DMS53 treated with DMSO at 0.1 percent for 48 hours (cell line): ENCODE results near the gene BBS9.
A peak's percentile ranks its signal among the peaks of the same experiment; 100 is the strongest.

Experiments
- DNase-seq: peaks from one replicate; lab custom pipeline; 2025; ENCODE audit not compliant: unreplicated experiment; lab: John Stamatoyannopoulos, UW

Gene BBS9

DNA sequence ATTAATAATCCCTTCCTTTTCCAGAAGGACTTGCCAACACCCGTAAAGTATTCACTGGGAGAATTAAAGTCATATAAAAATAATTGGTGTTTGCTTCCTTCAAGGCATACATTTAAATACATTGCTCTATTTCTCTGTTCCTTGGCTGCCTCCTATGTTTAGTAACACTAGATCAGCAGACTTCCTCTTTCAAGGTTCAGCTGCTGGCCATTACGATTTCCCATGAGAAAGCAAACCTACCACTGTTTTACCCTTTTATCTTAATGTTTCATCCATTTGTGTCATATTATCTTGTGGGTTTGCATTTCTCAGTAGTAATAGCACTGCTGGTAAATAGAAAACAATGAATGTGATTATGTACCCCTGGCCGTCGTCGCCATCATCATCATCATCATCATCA lies 462.1 kb downstream of the BBS9 start:
- no peak for DNase-seq

DNA sequence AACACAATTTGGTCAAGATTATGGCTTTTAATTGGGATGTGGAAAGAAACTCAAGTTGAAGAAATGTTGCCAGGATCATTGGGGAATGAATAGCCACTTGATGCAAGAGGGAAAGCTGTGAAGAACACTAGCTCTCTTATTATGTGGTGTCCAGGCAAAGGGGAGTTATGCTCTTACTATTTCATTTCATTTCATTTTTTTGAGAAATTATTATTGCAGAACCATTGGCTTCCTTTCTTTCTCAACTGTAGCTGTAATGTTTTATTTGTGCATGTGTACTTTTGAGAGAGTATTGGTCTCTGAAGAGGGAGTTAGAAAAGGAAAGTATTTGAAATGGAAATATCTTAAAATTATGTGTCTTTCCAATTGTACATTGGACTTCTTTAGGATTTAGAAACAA lies 463.4 kb downstream of the BBS9 start:
- no peak for DNase-seq

DNA sequence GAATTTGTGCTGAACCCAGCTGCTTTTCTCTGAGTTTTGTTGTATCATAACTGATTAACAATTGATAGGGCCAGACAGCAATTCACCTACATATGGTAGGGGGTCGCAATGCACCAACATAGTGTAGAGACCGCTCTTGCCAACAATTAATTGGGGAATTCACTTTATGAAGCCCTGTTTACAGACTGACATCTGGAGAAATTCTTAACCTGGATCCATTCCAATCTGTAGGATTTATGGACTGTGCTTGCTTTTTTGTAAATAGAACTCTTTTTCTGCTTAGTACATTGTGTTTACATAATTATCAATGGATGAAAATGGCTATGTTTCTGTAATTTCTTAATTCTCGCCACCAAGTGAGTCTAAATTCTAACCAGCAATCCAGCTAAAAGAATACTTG lies 464.2 kb downstream of the BBS9 start:
- no peak for DNase-seq

DNA sequence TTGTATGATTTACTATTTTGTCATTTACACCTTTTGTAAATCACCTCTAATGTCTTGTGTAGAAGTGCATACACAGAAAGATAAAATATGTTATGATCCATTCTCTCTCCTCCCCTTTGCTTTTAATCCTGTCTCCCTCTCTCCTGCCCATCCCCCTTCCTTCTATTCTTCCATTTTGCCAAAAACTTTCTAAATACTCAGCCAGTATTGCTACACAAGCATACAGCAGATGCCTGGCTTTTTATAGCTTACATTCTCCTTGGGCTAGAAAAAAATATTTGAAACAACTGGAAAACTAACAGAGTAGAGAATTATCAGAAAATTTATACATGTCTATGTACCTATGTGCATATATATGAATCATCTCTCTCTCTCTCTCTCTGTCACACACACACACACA lies 467.3 kb downstream of the BBS9 start:
- DNase-seq = no peak

DNA sequence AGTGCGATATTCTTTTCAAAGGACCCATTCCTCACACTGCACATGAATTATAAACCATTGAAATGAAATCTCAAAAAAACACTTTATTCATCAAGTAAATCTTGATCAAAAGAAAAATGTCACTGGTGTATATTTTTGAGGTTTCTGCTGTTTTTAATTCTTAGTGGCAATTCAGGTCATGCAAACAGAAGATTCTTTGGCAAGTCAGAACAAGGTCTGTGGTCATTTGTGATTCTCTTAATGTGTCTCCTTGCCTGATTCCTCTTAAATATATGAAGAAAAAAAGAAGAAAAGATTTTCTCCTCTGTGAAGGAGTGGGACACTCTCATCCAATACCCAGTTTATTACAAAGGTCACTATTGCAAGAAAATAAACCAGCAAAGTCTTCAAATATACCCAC lies 467.8 kb downstream of the BBS9 start:
- DNase-seq = no peak

DNA sequence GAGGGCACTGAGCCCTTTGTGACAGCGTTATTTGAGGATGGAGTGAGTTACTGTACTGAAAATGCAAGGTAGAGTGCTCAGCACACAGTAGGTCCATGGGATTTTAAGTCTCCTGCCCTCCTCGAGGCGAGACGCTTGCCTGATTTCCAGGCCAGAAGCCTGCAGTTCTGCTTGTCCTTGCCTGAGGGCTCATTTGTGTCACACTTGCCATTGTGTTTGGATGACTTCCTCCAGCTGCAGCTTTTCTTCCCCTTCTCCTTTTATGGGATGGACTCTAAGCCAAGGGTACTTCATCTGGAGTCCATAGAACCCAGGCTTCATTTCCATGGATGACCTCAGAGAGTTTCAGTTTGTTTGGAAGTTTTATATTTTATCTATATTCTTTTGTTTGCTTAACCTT lies 471.7 kb downstream of the BBS9 start:
- peak; percentile 34 for DNase-seq

DNA sequence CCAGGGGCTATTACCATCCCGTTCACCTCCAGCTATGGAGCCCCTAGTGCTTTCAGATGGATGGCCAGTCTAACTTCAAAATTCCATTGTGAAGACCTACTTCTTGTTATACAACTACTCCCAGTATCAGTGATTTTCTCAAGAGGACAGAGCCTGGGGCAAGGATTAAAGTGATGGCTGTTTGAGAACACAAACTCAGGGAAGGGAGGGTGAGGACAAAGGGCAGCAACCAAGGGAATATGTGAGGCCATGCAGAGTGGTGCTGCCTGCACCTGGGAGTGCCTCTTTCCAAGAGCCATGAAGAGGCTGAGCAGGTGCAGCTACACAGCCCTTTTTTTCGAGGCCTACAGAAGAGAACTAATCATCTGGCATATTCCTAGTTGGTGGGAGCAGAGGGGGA lies 472.5 kb downstream of the BBS9 start:
- DNase-seq = peak; percentile 33

DNA sequence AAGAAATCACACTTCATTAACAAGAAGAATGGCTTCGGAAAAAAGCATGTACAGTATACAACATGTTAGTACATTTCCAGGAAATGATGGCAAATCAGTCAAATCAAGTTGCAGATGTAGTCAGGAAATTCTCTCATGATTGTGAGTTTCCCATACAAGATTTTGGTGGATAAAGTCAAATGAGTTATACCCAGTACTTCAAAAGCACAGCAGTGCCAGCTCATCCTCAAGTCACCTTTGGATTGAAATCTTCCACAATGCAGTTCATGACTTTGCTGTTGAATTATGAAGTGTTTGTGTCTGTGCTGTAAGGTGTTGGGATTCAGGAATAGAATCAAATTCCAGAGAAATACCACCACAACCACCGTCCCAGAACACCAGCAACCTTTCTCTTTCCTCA lies 474.7 kb downstream of the BBS9 start:
- no peak for DNase-seq

DNA sequence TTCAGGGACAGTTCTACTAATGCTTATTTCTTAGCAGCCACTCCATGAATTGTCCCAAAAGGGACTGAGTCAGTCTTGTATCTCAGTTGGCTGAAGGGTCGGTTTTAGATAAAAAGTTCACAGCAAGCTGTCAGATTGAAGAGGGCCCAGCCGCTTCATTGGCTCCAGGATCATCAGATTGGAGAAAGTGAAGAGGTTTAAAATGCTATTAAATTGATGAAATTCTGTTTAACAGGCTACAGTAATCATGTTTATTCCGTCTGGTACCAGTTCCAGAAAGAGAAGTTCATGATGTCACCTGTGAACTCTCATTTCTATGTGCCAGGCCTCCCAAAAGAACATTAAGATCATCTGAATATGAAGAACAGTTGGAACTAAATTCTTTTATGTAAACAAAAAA lies 481.6 kb downstream of the BBS9 start:
- DNase-seq = no peak

DNA sequence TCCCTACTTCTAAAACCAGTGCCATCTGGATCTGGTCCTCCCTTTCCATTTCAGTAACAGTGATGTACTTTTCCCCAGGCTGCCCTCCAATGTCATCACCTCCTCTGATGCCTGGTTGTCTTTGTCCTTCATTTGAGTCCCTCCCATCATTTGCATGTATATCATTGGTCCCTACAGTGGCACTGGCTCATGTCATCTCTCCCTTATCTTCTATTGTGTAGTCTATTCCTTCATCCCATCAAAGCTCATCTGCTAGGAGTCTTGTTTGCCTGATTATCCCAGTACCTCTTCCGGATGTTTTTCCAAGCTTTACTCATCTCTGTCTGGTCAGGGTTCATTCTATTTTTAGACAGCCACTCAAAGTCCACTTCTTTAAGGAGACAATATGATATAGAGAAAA lies 483.1 kb downstream of the BBS9 start:
- peak; percentile 44 for DNase-seq

DNA sequence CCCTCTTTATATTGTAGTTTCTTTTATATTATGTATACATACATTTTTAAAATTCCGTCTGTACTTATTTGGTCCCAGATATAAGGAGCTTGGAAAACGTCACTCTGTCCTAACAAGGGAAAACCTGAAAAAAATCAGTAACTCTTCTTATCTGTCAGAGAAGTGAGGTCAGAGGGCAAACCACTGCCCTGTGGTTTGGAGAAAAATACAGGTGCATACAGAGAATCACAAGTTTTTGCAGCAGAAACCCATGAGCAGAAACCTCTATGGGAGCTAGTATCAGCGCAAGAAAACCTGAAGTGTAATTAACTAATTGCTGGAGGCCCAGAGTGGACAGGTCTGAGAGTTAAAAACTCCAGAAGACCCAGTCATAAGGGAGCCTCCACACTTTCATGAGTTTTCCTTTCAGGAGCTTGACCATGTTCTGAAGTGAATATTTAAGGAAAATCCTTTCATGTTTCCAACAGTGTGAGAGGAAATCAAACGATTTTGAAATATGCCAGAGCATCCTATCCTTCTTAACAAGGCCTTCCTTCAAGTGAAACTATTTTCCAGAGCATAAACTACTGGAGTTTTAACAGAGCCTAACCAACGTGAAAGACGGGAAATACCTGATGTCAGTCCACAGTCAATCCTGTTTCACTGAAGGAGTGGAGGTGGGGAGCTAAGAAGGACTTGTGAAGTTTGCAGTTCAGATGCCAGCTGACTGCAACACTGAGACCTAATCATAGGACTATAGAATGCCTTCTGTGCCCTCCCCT lies 485.2 kb downstream of the BBS9 start:
- no peak for DNase-seq

DNA sequence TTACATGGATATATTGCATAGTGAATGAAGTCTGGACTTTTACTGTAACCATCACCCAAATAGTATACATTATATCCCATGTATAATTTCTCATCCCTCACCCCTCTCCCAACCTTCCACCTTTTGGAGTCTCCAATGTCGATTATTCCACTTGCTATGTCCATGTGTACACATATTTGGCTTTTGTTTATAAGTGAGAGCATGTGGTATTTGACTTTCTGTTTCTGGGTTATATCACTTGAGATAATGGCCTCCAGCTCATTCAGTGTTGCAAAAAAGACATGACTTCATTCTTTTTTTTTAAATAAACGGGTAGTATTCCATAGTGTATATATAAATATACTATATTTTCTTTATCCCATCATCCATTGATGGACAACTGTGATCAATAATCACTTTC lies 487.4 kb downstream of the BBS9 start:
- DNase-seq = no peak

DNA sequence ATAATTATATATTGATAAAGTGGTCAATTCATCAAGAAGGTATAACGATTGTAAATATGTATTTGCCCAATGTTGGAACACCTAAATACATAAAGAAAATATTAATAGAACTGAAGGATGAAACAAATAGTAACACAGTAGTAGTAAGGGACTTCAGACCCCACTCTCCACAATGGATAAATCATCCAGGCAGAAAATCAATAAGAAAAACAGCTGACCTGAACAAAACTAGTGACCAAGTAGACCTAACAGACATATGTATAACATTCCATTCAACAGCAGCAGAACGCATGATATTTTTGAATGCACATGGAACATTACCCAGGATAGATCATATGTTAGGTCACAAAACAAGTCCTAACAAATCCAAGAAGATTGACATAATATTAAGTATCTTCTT lies 489.9 kb downstream of the BBS9 start:
- DNase-seq = no peak

DNA sequence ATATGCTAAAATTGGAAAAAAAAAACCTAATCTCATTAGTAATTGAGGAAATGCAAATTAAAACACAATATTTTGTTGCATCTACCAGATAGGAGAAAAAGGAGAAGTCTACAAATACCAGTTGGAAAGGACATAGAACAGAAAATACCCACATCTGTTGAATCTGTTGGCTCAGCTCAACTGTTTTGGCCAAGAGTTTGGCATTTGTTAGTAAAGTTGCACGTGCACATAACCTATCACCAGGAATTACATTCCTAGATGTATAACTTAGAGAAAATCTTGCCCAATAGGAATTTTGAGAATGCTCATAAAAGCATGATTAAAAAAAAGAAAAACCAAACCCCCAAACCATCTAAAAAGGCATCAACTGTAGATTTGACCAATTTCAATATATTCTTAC lies 493.9 kb downstream of the BBS9 start:
- no peak for DNase-seq

DNA sequence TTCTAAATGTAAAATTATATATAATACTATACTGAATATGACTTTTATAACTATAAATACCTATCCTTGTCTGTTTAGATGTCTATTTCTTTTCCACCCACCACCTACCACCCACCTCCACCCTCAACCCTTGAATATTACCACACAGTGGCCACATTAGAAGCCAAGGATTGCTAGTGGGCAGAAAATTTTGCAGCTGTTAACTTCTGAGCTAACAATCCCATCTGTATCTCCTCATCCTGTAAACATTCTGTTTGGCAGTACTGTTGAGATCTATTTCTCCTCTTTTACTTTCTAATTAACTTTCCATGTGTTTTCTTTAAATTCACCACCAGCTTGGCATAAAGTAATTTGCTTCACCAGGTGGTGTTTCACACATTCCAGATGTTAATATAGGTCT lies 494.9 kb downstream of the BBS9 start:
- no peak for DNase-seq

DNA sequence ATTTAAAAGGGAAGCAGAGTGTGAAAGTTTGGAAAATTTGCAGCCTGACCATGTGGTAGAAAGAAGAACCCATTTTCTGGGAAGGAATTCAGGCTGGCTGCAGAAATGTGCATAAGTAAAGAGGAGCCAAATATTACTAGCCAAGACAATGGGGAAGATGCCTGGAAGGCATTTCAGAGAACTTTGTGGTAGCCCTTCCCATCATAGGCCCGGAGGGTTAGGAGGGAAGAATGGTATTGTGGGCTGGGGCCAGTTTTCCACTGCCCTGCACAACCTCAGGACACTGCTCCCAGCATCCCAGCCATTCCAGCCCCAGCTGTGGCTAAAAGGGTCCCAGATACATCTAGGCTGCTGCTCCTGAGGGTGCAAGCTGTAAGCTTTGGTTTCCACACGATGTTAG lies 497.5 kb downstream of the BBS9 start:
- no peak for DNase-seq

DNA sequence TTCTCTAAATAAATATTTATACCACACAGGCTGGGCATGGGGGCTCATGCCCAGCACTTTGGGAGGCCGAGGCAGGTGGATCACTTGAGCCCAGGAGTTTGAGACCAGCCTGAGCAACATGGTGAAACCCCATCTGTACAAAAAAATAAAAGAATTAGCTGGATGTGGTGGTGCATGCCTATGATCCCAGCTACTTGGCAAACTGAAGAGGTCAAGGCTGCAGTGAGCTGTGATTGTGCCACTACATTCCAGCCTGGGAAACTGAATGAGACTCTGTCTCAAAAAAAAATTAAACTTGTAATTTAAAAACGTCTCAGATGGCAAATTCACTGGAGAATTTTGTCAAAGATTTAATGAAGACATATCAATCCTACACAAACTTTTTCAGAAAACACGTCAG lies 498.4 kb downstream of the BBS9 start:
- DNase-seq = no peak

DNA sequence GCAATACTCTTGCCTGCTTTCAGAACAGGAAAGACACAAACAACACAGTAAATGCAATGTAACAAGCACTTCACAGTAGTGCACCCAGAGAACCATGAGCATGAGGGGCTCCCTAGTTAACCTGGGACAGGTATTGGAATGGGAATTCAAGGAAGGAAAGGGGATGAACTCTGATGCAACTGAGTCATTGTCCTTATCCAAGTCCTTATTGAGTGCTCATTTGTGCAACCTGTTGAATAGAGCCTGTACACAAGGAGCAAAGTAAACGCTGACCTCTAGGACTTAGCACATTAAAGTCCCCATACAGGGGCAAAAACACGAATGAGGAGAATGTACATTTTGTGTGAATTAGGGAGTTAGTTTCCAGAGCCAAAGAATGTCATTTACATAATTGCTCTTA lies 499.5 kb downstream of the BBS9 start:
- DNase-seq = no peak

DNA sequence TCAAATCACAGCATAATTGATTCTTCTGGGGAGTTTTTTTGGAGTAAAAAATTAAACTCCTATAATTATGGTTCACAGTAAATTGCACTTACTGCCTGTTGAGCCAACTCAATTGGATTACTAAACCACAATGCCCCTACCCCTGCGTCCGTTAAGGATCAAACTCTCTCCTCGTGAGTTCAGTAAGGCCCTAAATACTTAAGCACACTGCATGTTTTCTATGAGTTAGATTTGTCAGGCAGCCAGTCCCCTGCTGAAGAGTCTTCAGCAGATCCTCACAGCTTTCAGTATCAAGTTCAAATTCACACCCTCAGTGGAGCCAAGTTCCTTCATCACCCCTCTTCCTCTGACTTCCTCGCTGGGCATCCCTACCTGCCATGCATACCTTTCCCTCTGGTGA lies 501.0 kb downstream of the BBS9 start:
- no peak for DNase-seq

DNA sequence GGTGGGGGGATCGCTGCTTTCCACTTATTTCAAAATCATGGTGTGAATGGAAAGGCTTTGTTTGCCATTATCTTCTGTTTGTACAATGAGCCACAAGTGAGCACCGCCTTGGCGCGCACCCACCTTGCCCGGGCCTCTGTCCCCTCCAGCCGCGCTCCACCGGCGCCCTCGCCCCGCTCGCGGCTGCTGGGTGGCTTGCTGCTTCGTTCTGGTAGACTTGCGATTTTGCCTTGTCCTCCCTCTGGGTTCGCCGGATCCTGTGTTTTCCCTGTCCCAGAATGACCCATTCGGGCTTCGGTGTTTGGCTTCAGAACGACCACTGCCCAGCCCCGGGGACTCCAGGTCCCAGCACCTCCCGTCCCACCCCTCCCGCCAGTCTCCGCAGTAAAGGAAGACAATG lies 503.0 kb downstream of the BBS9 start:
- no peak for DNase-seq

DNA sequence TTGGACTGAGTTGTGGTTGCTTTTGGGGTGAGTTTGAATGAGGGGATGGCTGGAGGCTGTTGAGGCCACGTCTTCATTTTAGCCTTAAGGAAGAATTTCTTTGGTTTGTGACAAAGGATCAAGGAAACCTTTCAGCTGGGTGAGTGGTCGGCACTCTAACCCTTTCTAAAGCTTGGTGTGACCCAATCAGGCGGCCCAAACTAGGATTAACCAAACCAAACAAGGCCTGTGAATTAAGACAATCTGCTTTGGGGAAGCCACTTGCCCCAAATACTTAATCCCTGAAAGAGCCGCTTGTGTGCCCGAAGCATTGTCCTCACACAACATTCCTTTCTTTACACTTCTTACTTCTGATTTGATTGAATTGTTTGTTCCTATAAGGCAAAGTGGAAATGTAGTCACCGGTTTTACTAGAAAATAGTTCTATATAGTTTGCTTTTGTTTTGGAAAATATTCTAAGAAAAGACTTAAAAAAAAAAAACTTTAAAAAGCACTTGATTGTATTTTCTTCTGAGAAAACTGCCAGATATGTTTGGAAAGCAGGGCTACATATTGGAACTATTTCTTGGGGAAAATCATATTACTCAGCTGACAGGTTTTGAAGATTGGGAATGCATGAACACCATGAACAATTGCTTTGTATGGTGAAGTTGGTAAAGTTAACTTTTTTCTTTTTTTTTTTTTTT lies 503.6 kb downstream of the BBS9 start:
- no peak for DNase-seq

DNA sequence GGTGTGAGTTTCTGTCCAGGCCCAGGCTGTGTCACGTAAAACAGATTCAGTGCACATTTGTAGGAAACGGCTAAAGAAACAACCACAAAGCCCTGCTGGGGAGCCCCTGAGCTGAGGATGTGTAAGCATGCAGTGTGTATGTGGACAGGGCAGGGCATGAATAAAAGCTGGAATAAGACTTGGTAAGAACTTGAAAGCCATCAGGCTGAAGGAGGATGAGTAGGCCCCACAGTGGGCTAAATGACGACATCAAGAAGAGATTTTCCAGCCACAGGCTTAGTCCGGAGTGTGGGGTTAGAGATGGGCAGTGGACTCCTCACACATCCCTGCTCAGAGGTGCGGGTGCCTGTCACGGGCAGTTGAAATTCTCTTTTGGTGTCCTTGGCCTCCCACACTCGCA lies 505.2 kb downstream of the BBS9 start:
- DNase-seq = no peak

DNA sequence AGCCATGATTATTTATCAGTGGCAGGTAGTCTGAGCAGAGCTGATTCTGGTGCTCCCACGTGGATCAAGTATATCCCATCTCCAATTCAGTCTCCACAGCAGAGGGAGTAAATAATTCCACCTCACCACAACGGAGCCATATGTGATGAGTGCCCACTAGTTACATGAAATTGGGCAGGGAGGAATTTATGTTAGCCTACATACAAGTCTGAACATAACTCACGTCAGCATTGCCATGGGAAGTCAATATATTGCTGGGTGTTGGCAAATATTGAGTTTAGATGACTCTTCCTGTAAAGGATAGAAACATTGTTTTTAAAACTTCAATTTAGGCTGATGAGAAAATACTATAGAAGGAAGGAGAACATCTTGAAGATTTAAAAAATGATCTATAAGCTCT lies 507.0 kb downstream of the BBS9 start:
- DNase-seq = no peak
